ENCODE results near the gene COG5.

COG5 gene

GRCh38 chr7:107286751-107287621 lies 276.7 kb downstream of the COG5 start:
- TF ChIP-seq SPI1 (IDR thresholded peaks at IDR 0.05; ENCODE audit: borderline replicate concordance, low read depth) (no peak), GABPA (IDR thresholded peaks at IDR 0.05; ENCODE audit: low read depth) (no peak), POLR2AphosphoS5 (IDR thresholded peaks at IDR 0.05; ENCODE audit: low read depth) (no peak), CTCF (IDR thresholded peaks at IDR 0.05; ENCODE audit: insufficient read depth, low read length) (no peak), REST (IDR thresholded peaks at IDR 0.05; ENCODE audit: insufficient replicate concordance, low read depth) (no peak)
- H3K27me3 ChIP-seq (ENCODE audit: insufficient read depth, poor library complexity, severe bottlenecking): no peaks in the 10 kb centered on the region
- no peak overlapping the region for H3K4me3 ChIP-seq (replicated peaks; ENCODE audit: insufficient read depth, low read length)
- DNase-seq (ENCODE audit: low read depth in 1 of 2, low spot score in 1 of 2): no peak
- no peak overlapping the region for H3K27ac ChIP-seq (replicated peaks)

GRCh38 chr7:107284911-107285479 lies 278.7 kb downstream of the COG5 start:
- no peak overlapping the region for H3K4me3 ChIP-seq (replicated peaks; ENCODE audit: insufficient read depth, low read length)
- DNase-seq (ENCODE audit: low read depth in 1 of 2, low spot score in 1 of 2): no peak
- H3K27ac ChIP-seq (replicated peaks): no peak overlapping the region
- no peaks in the 10 kb centered on the region for H3K27me3 ChIP-seq (ENCODE audit: insufficient read depth, poor library complexity, severe bottlenecking)
- TF ChIP-seq GABPA (IDR thresholded peaks at IDR 0.05; ENCODE audit: low read depth) (no peak), SPI1 (IDR thresholded peaks at IDR 0.05; ENCODE audit: borderline replicate concordance, low read depth) (no peak), POLR2AphosphoS5 (IDR thresholded peaks at IDR 0.05; ENCODE audit: low read depth) (no peak), REST (IDR thresholded peaks at IDR 0.05; ENCODE audit: insufficient replicate concordance, low read depth) (no peak), CTCF (IDR thresholded peaks at IDR 0.05; ENCODE audit: insufficient read depth, low read length) (no peak)

- Histone ChIP-seq H3K27ac (replicated peaks) (no peak overlapping the region), H3K4me3 (replicated peaks; ENCODE audit: insufficient read depth, low read length) (no peak overlapping the region), H3K27me3 (ENCODE audit: insufficient read depth, poor library complexity, severe bottlenecking) (no peaks in the 10 kb centered on the region)
- TF ChIP-seq GABPA (IDR thresholded peaks at IDR 0.05; ENCODE audit: low read depth) (no peak), CTCF (IDR thresholded peaks at IDR 0.05; ENCODE audit: insufficient read depth, low read length) (no peak), POLR2AphosphoS5 (IDR thresholded peaks at IDR 0.05; ENCODE audit: low read depth) (no peak), SPI1 (IDR thresholded peaks at IDR 0.05; ENCODE audit: borderline replicate concordance, low read depth) (no peak), REST (IDR thresholded peaks at IDR 0.05; ENCODE audit: insufficient replicate concordance, low read depth) (no peak)
- DNase-seq (ENCODE audit: low read depth in 1 of 2, low spot score in 1 of 2): no peak
Measured at GRCh38 chr7:107277331-107277730, 286.4 kb downstream of the COG5 start.
